Transverse colon (tissue), 4 donors: ENCODE data around the gene ADD1.
A peak's percentile ranks its signal among the peaks of the same experiment; 100 is the strongest.

Experiments used
- EP300 ChIP-seq: sonication (generic); formaldehyde crosslinking; IDR thresholded peaks from one replicate; pipeline ENCODE4 v1.6.1; 2017; ENCODE audit warnings: antibody characterized with exemption, low read depth
- POLR2A ChIP-seq: fragments of 450-650 bp; IDR thresholded peaks from one replicate; pipeline ENCODE4 v1.6.1; 2016; ENCODE audit warnings: antibody characterized with exemption, mild to moderate bottlenecking, moderate library complexity
- POLR2AphosphoS5 ChIP-seq, 3 donors: sonication (generic); formaldehyde crosslinking; IDR thresholded peaks; one replicate each; pipeline ENCODE4 v1.6.1; 2016; ENCODE audit warnings: antibody characterized with exemption in 3 of 3
- TF ChIP-seq, protein P1 (sequence below), 5 experiments: fragments of 200-600 bp in 3 of 5; fragments of 450-650 bp in 2 of 5; sonication (generic) in 3 of 5; IDR thresholded peaks; 1 replicate in 2 of 5; 2 replicates in 3 of 5; pipeline ENCODE4 v1.5.1; 2016 to 2017; ENCODE audit warnings: antibody characterized with exemption in 5 of 5, inconsistent platforms in 3 of 5, mild to moderate bottlenecking in 2 of 5, moderate library complexity in 1 of 5

GRCh38 chr4:2798399-2799223, 45.0 kb upstream of the ADD1 start:
- TF ChIP-seq, protein P1, sequence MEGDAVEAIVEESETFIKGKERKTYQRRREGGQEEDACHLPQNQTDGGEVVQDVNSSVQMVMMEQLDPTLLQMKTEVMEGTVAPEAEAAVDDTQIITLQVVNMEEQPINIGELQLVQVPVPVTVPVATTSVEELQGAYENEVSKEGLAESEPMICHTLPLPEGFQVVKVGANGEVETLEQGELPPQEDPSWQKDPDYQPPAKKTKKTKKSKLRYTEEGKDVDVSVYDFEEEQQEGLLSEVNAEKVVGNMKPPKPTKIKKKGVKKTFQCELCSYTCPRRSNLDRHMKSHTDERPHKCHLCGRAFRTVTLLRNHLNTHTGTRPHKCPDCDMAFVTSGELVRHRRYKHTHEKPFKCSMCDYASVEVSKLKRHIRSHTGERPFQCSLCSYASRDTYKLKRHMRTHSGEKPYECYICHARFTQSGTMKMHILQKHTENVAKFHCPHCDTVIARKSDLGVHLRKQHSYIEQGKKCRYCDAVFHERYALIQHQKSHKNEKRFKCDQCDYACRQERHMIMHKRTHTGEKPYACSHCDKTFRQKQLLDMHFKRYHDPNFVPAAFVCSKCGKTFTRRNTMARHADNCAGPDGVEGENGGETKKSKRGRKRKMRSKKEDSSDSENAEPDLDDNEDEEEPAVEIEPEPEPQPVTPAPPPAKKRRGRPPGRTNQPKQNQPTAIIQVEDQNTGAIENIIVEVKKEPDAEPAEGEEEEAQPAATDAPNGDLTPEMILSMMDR (IDR thresholded peaks at IDR 0.05): no peak
- TF ChIP-seq POLR2A (peak; percentile 46), POLR2AphosphoS5 (IDR thresholded peaks at IDR 0.05) (peak; percentile 5 to 40 (median 28)), EP300 (peak; percentile 72)
